H1 (cell line): ENCODE measurements around the gene MZT2A. TPM values are rescaled to one million over a fixed set of nuclear protein-coding genes. Genes with fewer than 3 reads are reported as not detected.
"Not testable (repeated sequence)": the region's sequence is repeated elsewhere in the genome, so short reads cannot be mapped to it uniquely, and the experiment has no call there.

Experiments used
- CTCF ChIA-PET: fragments of 300-600 bp; sonication (Branson Sonifier 250); formaldehyde crosslinking; loops from one replicate; lab custom pipeline; 2021; ENCODE audit not compliant: partially characterized antibody; lab: Charles Lee
- POLR2A ChIA-PET: fragments of 300-600 bp; sonication (Branson Sonifier 250); formaldehyde crosslinking; loops from one replicate; lab custom pipeline; 2021; ENCODE audit warnings: inconsistent platforms; ENCODE audit not compliant: partially characterized antibody; lab: Charles Lee
- DNase-seq, 2 experiments: peaks; one replicate each; pipeline versions ENCODE4 v3.0.0 to v3.0.0-alpha.2; 2010 to 2022; ENCODE audit warnings: low spot score in 2 of 2, low read depth in 1 of 2, mixed read lengths in 1 of 2
- FAIRE-seq: peaks from 2 replicates; lab custom pipeline; 2011; peaks lifted over from hg19 to GRCh38; lab: Jason Lieb, UNC
- H2AFZ ChIP-seq: 2 replicates; pipeline ENCODE4 v1.8.1; 2012; ENCODE audit warnings: low read length, inconsistent platforms
- H2AK5ac ChIP-seq: 2 replicates; pipeline ENCODE4 v1.6.1; 2013; ENCODE audit warnings: low read depth, low read length
- H2BK120ac ChIP-seq: replicated peaks from 2 replicates; pipeline ENCODE3; 2013; ENCODE audit warnings: low read depth, low read length, inconsistent platforms
- H2BK12ac ChIP-seq: 2 replicates; pipeline ENCODE4 v1.6.1; 2013; ENCODE audit warnings: low read depth, low read length
- H2BK15ac ChIP-seq: 2 replicates; pipeline ENCODE4 v1.6.1; 2013; ENCODE audit warnings: low read length
- H2BK20ac ChIP-seq: 2 replicates; pipeline ENCODE4 v1.6.1; 2013; ENCODE audit warnings: low read length
- H2BK5ac ChIP-seq: 2 replicates; pipeline ENCODE4 v1.6.1; 2013; ENCODE audit warnings: low read depth, low read length
- H3K14ac ChIP-seq: 2 replicates; pipeline ENCODE4 v1.6.1; 2013; ENCODE audit warnings: inconsistent platforms; ENCODE audit not compliant: insufficient read length
- H3K18ac ChIP-seq: 2 replicates; pipeline ENCODE4 v1.6.1; 2013; ENCODE audit warnings: low read length; ENCODE audit errors: extremely low read depth
- H3K23ac ChIP-seq: 2 replicates; pipeline ENCODE4 v1.6.1; 2013; ENCODE audit warnings: inconsistent platforms; ENCODE audit not compliant: insufficient read length
- H3K23me2 ChIP-seq: 2 replicates; pipeline ENCODE4 v1.6.1; 2013; ENCODE audit warnings: low read depth, low read length
- H3K27ac ChIP-seq: 2 replicates; pipeline ENCODE4 v1.6.1; 2011; ENCODE audit warnings: low read depth, low read length, inconsistent platforms
- H3K27me3 ChIP-seq, 4 experiments: replicated peaks in 1 of 4; 1 replicate in 1 of 4; 2 replicates in 3 of 4; pipeline versions ENCODE4 v1.6.1 to v1.8.1; 2011 to 2013; ENCODE audit warnings: low read length in 3 of 4, mild to moderate bottlenecking in 3 of 4, inconsistent platforms in 2 of 4, mixed read lengths in 2 of 4, moderate library complexity in 1 of 4; ENCODE audit not compliant: control insufficient read depth in 3 of 4, insufficient read depth in 3 of 4; ENCODE audit errors: extremely low read depth in 1 of 4
- H3K36me3 ChIP-seq, 4 experiments: 2 replicates each; pipeline versions ENCODE4 v1.6.1 to v1.8.1; 2011 to 2013; ENCODE audit warnings: mild to moderate bottlenecking in 4 of 4, low read length in 3 of 4, moderate library complexity in 2 of 4, control low read depth in 1 of 4, inconsistent platforms in 1 of 4; ENCODE audit not compliant: insufficient read depth in 4 of 4, control insufficient read depth in 2 of 4
- H3K4ac ChIP-seq: replicated peaks from 2 replicates; pipeline ENCODE3; 2013; ENCODE audit warnings: low read length, low read depth, mixed read lengths, inconsistent platforms; ENCODE audit not compliant: insufficient read length
- H3K4me1 ChIP-seq, 4 experiments: replicated peaks in 1 of 4; 1 replicate in 1 of 4; 2 replicates in 3 of 4; pipeline versions ENCODE4 v1.6.1 to v1.8.1; 2011 to 2013; ENCODE audit warnings: low read length in 3 of 4, inconsistent platforms in 2 of 4, mixed read lengths in 1 of 4; ENCODE audit not compliant: insufficient read depth in 4 of 4, control insufficient read depth in 3 of 4
- H3K4me2 ChIP-seq, 2 experiments: 2 replicates each; pipeline versions ENCODE4 v1.6.1 to v1.8.1; 2011 to 2013; ENCODE audit warnings: low read depth in 2 of 2, low read length in 2 of 2, control low read depth in 1 of 2, inconsistent platforms in 1 of 2, mild to moderate bottlenecking in 1 of 2; ENCODE audit not compliant: insufficient read depth in 1 of 2
- H3K4me3 ChIP-seq, 4 experiments: fragments of 200-600, 300-600 bp in 1 of 4; sonication (generic), shearing (Covaris generic), sonication (Bioruptor Twin) in 1 of 4; 2 replicates each; pipeline versions ENCODE4 v1.5.1 to v1.8.1; 2011 to 2016; ENCODE audit warnings: low read length in 4 of 4, low read depth in 3 of 4, control low read depth in 2 of 4, inconsistent platforms in 2 of 4, mild to moderate bottlenecking in 2 of 4, mixed read lengths in 1 of 4, moderate library complexity in 1 of 4; ENCODE audit not compliant: insufficient read depth in 2 of 4; ENCODE audit errors: extremely low read depth in 1 of 4
- H3K56ac ChIP-seq: replicated peaks from 2 replicates; pipeline ENCODE3; 2013; ENCODE audit warnings: low read depth, mild to moderate bottlenecking, mixed read lengths, low read length, inconsistent platforms; ENCODE audit not compliant: insufficient read length
- H3K79me1 ChIP-seq: 2 replicates; pipeline ENCODE4 v1.6.1; 2013; ENCODE audit warnings: low read depth, low read length, control low read depth
- H3K79me2 ChIP-seq, 2 experiments: 2 replicates each; pipeline versions ENCODE4 v1.6.1 to v1.8.1; 2012 to 2013; ENCODE audit warnings: low read length in 2 of 2, mild to moderate bottlenecking in 2 of 2, inconsistent platforms in 1 of 2; ENCODE audit not compliant: insufficient read depth in 2 of 2, control insufficient read depth in 1 of 2
- H3K9ac ChIP-seq, 4 experiments: replicated peaks in 1 of 4; 1 replicate in 1 of 4; 2 replicates in 3 of 4; pipeline versions ENCODE4 v1.6.1 to v1.8.1; 2011 to 2013; ENCODE audit warnings: low read depth in 3 of 4, low read length in 3 of 4, control low read depth in 2 of 4, mild to moderate bottlenecking in 2 of 4, moderate library complexity in 2 of 4, inconsistent platforms in 1 of 4; ENCODE audit errors: extremely low read depth in 1 of 4
- H3K9me3 ChIP-seq, 2 experiments: 2 replicates each; pipeline versions ENCODE4 v1.6.1 to v1.8.1; 2012 to 2013; ENCODE audit warnings: mild to moderate bottlenecking in 2 of 2, moderate library complexity in 2 of 2, control low read depth in 1 of 2, inconsistent platforms in 1 of 2, low read depth in 1 of 2, low read length in 1 of 2, mixed read lengths in 1 of 2; ENCODE audit not compliant: insufficient read depth in 2 of 2
- H4K20me1 ChIP-seq, 2 experiments: replicated peaks in 1 of 2; 2 replicates each; pipeline versions ENCODE3 to v1.8.1; 2011 to 2013; ENCODE audit warnings: inconsistent platforms in 2 of 2, low read length in 2 of 2, mild to moderate bottlenecking in 1 of 2; ENCODE audit not compliant: insufficient read depth in 2 of 2, control insufficient read depth in 1 of 2
- H4K5ac ChIP-seq: 2 replicates; pipeline ENCODE4 v1.6.1; 2013; ENCODE audit warnings: low read length, low read depth, mixed read lengths, inconsistent platforms; ENCODE audit not compliant: insufficient read length
- H4K8ac ChIP-seq: 2 replicates; pipeline ENCODE4 v1.8.0; 2013; ENCODE audit warnings: mild to moderate bottlenecking, moderate library complexity, low read length, inconsistent platforms; ENCODE audit not compliant: insufficient read depth; ENCODE audit errors: extremely low read depth
- H4K91ac ChIP-seq: replicated peaks from 2 replicates; pipeline ENCODE3; 2013; ENCODE audit warnings: low read length, mixed read lengths, inconsistent platforms; ENCODE audit not compliant: insufficient read length
- RAD21 ChIP-seq, 2 experiments: IDR thresholded peaks in 1 of 2; conservative IDR thresholded peaks in 1 of 2; 2 replicates each; pipeline ENCODE4 v1.6.1; 2011; ENCODE audit warnings: low read depth in 2 of 2, low read length in 2 of 2, improper control_type of control experiment in 1 of 2, inconsistent platforms in 1 of 2, mild to moderate bottlenecking in 1 of 2, moderate library complexity in 1 of 2
- WGBS, 2 experiments: shearing (Covaris generic) in 1 of 2; methylation state at CpG; one replicate each; pipeline versions ENCODE4 v1.1.6 to v1.1.7; 2013 to 2015; ENCODE audit warnings: low lambda C conversion rate in 2 of 2, mixed read lengths in 2 of 2, inconsistent platforms in 1 of 2, low coverage in 1 of 2, missing lambda C conversion rate in 1 of 2; ENCODE audit not compliant: insufficient replicate concordance in 2 of 2, insufficient coverage in 1 of 2, insufficient read length in 1 of 2; ENCODE audit errors: extremely low coverage in 1 of 2, missing lambda C conversion rate in 1 of 2; 5-methylcytosine and 5-hydroxymethylcytosine counted together
- polyA plus RNA-seq, 7 experiments: library from polyadenylated mRNA; depleted of rRNA in 3 of 7; stranded (reverse) in 5 of 7; unstranded in 2 of 7; fragments of >200 nt in 5 of 7; fragments of 200-250 nt in 2 of 7; gene quantifications; 1 replicate in 5 of 7; 2 replicates in 1 of 7; 4 replicates in 1 of 7; pipeline versions ENCODE4 v1.2.1 to v1.2.3, GENCODE V29; 2011 to 2013; ENCODE audit warnings: missing spikeins in 2 of 7, mixed read lengths in 2 of 7
- total RNA-seq: library from RNA; stranded (reverse); fragmentation: NEBNext Ultra II Directional; extraction: Animal tissue kit (Norgen Biotek cat#: 25700); gene quantifications from 2 replicates; pipeline ENCODE4 v1.2.1, GENCODE V29; 2021

MZT2A gene
- total and polyA plus RNA-seq, 2 of the 8 experiments (the other 6 are each of a cell fraction or from before 2014, with no cell fraction given) = 116 to 120 TPM

DNA sequence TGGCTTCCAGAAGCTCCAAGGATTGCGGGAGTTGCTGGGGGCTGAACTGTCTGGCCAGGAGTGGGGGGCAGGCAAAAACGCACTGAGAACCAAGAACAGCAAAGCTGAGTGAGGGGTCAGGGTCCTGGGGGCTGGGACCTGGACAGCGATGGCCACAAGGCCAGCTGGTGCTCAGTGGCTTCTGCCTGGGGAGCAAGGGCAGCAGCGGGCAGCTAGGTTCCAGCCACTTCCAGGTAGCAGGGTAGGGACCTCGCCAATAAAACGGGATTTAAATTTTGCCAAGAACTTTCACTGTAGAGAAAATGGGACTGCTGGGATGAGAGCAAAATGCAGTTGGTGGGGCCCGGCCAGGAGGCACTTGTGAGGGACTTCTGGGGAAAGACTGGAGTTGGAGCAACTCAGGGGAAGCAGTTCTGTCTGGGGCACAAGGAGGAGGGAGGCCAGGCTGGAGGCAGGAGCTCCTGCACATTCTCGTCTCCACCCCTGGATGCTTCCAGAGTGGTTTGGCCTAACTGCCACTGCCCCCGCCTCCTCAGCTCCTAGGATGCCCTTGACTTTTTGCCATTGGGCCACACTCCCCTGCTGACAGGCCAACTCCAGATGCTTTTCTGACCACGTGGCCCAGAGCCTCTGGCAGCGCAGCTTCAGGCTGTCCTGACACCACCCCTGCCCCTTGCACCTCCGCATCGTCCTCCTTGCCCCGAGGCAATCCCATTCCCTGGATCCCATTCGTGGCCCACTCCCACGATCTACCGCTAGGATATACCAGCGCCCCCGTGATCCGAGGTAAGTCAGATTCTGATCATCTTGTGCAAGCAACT is 30.0 kb upstream of the MZT2A start (continued):
- no peak for TF ChIP-seq RAD21 (IDR thresholded peaks at IDR 0.05 in 1 of 2, conservative IDR thresholded peaks at IDR 0.05 in 1 of 2; ENCODE audit: low read depth in 2 of 2, low read length in 2 of 2)

DNA sequence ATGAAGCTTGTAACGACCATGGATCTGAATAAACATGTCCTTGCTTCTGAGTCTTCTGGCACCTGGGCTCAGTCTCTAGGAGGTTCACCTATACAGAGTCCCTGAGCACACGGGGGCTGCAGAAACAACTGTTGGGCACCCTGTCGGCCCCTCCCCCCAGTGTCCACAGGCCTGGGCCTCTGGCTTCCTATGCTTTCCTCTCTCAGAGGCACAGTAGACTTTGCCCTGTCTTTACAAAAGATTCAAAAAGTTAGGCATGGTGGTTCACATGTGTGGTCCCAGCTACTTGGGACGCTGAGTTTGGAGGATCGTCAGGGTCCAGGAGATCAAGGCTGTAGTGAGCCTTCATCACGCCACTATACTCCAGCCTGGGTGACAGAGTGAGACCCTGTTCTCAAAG is 29.3 kb upstream of the MZT2A start:
- H3K4me2 ChIP-seq, H2BK120ac ChIP-seq, H4K20me1 ChIP-seq, H3K23me2 ChIP-seq, H3K4me3 ChIP-seq, H3K9me3 ChIP-seq, H3K18ac ChIP-seq, H2BK12ac ChIP-seq, H2BK15ac ChIP-seq, H4K91ac ChIP-seq, H3K79me1 ChIP-seq, H3K4ac ChIP-seq, H3K27ac ChIP-seq, H2BK20ac ChIP-seq, H3K79me2 ChIP-seq, FAIRE-seq, H2AK5ac ChIP-seq, H3K23ac ChIP-seq, H3K4me1 ChIP-seq, H3K56ac ChIP-seq, H2AFZ ChIP-seq, H2BK5ac ChIP-seq, H3K14ac ChIP-seq, H4K8ac ChIP-seq, H3K27me3 ChIP-seq, H4K5ac ChIP-seq, H3K9ac ChIP-seq, DNase-seq: not testable (repeated sequence)
- ChIA-PET POLR2A (interaction anchor here (0.7 to 1.7 kb wide), 2 partner anchors 29 to 113 kb away, joined by 3 to 8 read pairs; partner anchors contain the start of gene MZT2A), CTCF (interaction anchor here (0.6 to 1.7 kb wide), 2 partner anchors 108 to 205 kb away, joined by 3 read pairs; no protein-coding TSS in a partner anchor)
- WGBS, 2 experiments = 91% methylated on average over 4 of the region's 6 CpGs; no CpG with 5 or more reads in 1 of the 2 experiments
- H3K36me3 ChIP-seq = peaks cover 2 to 29% (median 8%) of the 10 kb centered on the region in 4 experiments; a peak in 6 of 8 replicates
